MG63 (cell line): ENCODE measurements around the gene WDR62. TPM values are rescaled to one million over a fixed set of nuclear protein-coding genes. Genes with fewer than 3 reads are reported as not detected.

Experiments used
- DNase-seq: peaks from one replicate; pipeline ENCODE4 v3.0.0-alpha.2; 2020
- H3K27me3 ChIP-seq: fragments of 250-450 bp; sonication (Bioruptor Pico); 2 replicates; pipeline ENCODE4 v1.5.1; 2020; ENCODE audit warnings: mild to moderate bottlenecking, moderate library complexity
- H3K36me3 ChIP-seq: fragments of 250-450 bp; sonication (Bioruptor Pico); 2 replicates; pipeline ENCODE4 v1.5.1; 2020; ENCODE audit warnings: mild to moderate bottlenecking, moderate library complexity
- H3K4me3 ChIP-seq: fragments of 250-450 bp; sonication (Bioruptor Pico); 2 replicates; pipeline ENCODE4 v1.5.1; 2020; ENCODE audit warnings: mild to moderate bottlenecking, moderate library complexity
- H3K9me3 ChIP-seq: fragments of 250-450 bp; sonication (Bioruptor Pico); 2 replicates; pipeline ENCODE4 v1.5.1; 2020; ENCODE audit warnings: mild to moderate bottlenecking, moderate library complexity
- total RNA-seq: library from RNA; depleted of rRNA; stranded (reverse); fragments of >200 nt; shearing (Covaris generic); gene quantifications from 2 replicates; pipeline ENCODE4 v1.2.3, GENCODE V29; 2014; ENCODE audit warnings: low replicate concordance

WDR62 gene
- total RNA-seq, 1 experiment from 2014 or later = 6.1 TPM

- Histone ChIP-seq H3K27me3 (no peaks in the 10 kb centered on the region), H3K9me3 (no peaks in the 10 kb centered on the region), H3K4me3 (no peak overlapping the region), H3K36me3 (peaks cover 56% of the 10 kb centered on the region)
- no peak for DNase-seq
These were observed 36.4 kb downstream of the WDR62 start for GRCh38 chr19:36090910-36091695.

GRCh38 chr19:36092566-36092965, 37.9 kb downstream of the WDR62 start:
- H3K36me3 ChIP-seq = peaks cover 58% of the 10 kb centered on the region
- no peak for DNase-seq

GRCh38 chr19:36093146-36093662, 38.5 kb downstream of the WDR62 start:
- Histone ChIP-seq H3K9me3 (no peaks in the 10 kb centered on the region), H3K4me3 (no peak overlapping the region), H3K36me3 (peaks cover 53% of the 10 kb centered on the region), H3K27me3 (no peaks in the 10 kb centered on the region)
- DNase-seq = no peak

More at GRCh38 chr19:36092566-36092965, 37.9 kb downstream of the WDR62 start:
- Histone ChIP-seq H3K9me3 (no peaks in the 10 kb centered on the region), H3K4me3 (no peak overlapping the region), H3K27me3 (no peaks in the 10 kb centered on the region)

DNA sequence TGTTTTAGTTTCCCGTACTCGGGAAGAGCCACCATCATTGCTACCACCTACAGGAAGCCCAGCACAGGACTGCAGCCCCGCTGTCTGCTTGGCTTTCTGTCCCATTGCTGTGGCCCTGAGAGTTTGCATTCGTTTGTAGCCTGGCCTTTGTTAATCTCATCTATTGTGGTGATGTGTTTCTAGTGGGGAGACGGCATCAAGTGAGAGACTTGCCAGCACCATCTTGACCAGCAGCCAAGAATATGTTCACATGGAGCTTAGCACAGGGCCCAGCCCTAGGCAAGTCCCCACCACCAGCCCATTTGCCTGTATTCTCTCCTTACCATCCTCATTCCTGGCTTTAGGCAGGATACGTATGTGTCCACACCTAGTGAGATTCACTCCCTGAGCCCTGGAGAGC, 39.0 kb downstream of the WDR62 start:
- H3K27me3 ChIP-seq = no peaks in the 10 kb centered on the region
- no peak for DNase-seq
- H3K9me3 ChIP-seq = no peaks in the 10 kb centered on the region
- peaks cover 50% of the 10 kb centered on the region for H3K36me3 ChIP-seq
- no peak overlapping the region for H3K4me3 ChIP-seq

- Histone ChIP-seq H3K27me3 (no peaks in the 10 kb centered on the region), H3K36me3 (peaks cover 50% of the 10 kb centered on the region), H3K9me3 (no peaks in the 10 kb centered on the region), H3K4me3 (no peak overlapping the region)
- DNase-seq = no peak
These were observed 42.3 kb downstream of the WDR62 start for GRCh38 chr19:36097036-36097435.

- no peak for DNase-seq
- Histone ChIP-seq H3K36me3 (peaks cover 59% of the 10 kb centered on the region), H3K4me3 (no peak overlapping the region), H3K27me3 (no peaks in the 10 kb centered on the region), H3K9me3 (no peaks in the 10 kb centered on the region)
These were observed 44.6 kb downstream of the WDR62 start for GRCh38 chr19:36099166-36099785.

GRCh38 chr19:36100476-36100875, 45.8 kb downstream of the WDR62 start:
- Histone ChIP-seq H3K27me3 (no peaks in the 10 kb centered on the region), H3K36me3 (peaks cover 64% of the 10 kb centered on the region), H3K4me3 (no peak overlapping the region), H3K9me3 (no peaks in the 10 kb centered on the region)
- DNase-seq = no peak

DNA sequence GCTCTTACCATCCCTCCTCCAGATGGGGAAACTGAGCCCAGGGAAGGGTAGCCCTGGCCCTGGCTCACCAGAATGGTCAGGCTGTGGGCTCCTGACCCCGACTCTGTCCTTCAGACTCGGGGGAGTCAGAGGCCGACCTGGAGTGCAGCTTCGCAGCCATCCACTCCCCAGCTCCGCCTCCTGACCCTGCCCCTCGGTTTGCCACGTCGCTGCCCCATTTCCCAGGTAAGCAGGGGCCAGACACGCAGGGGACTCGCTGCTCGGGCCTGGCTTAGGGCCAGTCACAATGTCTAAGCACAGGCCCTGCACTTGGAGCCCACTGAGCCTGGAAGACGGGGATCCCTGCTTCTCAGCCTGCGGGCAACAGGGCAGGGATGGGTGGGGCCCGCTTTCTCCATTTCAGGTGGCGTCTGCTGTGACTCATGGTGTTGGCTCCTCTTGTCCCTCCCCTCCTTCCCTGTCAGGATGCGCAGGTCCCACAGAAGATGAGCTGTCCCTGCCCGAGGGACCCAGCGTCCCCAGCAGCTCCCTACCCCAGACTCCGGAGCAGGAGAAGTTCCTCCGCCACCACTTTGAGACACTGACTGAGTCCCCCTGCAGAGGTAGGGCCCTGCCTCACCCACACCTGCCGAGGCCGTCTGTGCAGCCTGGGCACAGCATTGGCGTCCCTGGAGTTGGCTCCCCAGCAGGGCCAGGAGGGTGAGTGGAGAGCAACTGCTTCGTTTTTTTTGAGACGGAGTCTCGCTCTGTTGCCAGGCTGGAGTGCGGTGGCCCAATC, 47.0 kb downstream of the WDR62 start:
- H3K27me3 ChIP-seq = no peaks in the 10 kb centered on the region

DNA sequence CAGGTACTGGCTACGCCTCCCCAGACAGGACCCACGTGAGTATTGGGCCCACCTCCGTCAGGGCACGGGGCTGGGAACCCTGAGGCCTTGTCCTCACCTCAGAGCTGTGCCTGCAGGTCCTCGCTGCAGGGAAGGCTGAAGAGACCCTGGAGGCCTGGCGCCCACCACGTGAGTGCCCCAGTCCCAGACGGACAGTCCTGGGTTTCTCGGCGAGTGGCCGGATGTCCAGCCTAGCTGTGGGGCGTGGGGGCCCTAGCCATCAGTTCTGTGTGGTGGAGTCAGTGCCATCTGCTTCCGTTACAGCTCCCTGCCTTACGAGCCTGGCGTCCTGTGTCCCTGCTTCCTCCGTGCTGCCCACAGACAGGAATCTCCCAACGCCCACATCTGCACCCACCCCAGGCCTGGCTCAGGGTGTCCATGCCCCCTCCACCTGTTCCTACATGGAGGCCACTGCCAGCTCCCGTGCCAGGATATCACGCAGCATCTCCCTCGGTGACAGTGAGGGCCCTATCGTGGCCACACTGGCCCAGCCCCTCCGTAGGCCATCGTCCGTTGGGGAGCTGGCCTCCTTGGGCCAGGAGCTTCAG, 48.4 kb downstream of the WDR62 start:
- Histone ChIP-seq H3K36me3 (peaks cover 57% of the 10 kb centered on the region), H3K9me3 (no peaks in the 10 kb centered on the region)

More for the DNA sequence above, 47.0 kb downstream of the WDR62 start:
- no peak for DNase-seq
- Histone ChIP-seq H3K9me3 (no peaks in the 10 kb centered on the region), H3K4me3 (no peak overlapping the region), H3K36me3 (peaks cover 61% of the 10 kb centered on the region)

GRCh38 chr19:36103842-36104552, 49.3 kb downstream of the WDR62 start:
- no peak for DNase-seq
- Histone ChIP-seq H3K4me3 (no peak overlapping the region), H3K36me3 (peaks cover 59% of the 10 kb centered on the region)

More for the DNA sequence above, 48.4 kb downstream of the WDR62 start:
- Histone ChIP-seq H3K27me3 (no peaks in the 10 kb centered on the region), H3K4me3 (no peak overlapping the region)
- DNase-seq = no peak

DNA sequence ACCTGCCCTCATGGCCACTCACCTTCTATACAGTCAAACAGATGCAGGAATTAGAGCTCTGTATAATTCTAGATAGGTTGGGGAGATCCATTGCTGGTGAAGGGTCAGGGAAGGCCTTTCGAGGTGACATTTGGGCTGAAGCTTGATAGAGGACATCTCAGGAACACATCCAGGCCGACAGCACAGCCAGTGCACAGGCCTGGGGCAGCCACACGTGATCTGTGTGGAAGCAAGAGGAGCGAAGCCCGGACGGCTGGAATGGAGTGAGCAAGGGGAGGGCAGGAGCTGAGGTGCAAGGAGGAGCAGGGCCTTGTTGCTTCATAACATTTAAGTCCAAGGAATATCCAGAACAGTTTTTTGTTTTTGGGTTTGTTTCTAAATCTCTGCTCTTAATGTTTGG, 51.7 kb downstream of the WDR62 start:
- Histone ChIP-seq H3K4me3 (no peak overlapping the region), H3K36me3 (peaks cover 48% of the 10 kb centered on the region), H3K9me3 (no peaks in the 10 kb centered on the region), H3K27me3 (no peaks in the 10 kb centered on the region)
- no peak for DNase-seq

More at GRCh38 chr19:36103842-36104552, 49.3 kb downstream of the WDR62 start:
- no peaks in the 10 kb centered on the region for H3K9me3 ChIP-seq
- no peaks in the 10 kb centered on the region for H3K27me3 ChIP-seq

- Histone ChIP-seq H3K9me3 (no peaks in the 10 kb centered on the region), H3K4me3 (no peak overlapping the region), H3K27me3 (no peaks in the 10 kb centered on the region), H3K36me3 (peaks cover 45% of the 10 kb centered on the region)
- DNase-seq = no peak
These were observed 52.3 kb downstream of the WDR62 start for GRCh38 chr19:36106991-36107390.

GRCh38 chr19:36108684-36109083, 54.0 kb downstream of the WDR62 start:
- no peak for DNase-seq
- peaks cover 45% of the 10 kb centered on the region for H3K36me3 ChIP-seq
- no peak overlapping the region for H3K4me3 ChIP-seq
- no peaks in the 10 kb centered on the region for H3K27me3 ChIP-seq
- H3K9me3 ChIP-seq = no peaks in the 10 kb centered on the region

DNA sequence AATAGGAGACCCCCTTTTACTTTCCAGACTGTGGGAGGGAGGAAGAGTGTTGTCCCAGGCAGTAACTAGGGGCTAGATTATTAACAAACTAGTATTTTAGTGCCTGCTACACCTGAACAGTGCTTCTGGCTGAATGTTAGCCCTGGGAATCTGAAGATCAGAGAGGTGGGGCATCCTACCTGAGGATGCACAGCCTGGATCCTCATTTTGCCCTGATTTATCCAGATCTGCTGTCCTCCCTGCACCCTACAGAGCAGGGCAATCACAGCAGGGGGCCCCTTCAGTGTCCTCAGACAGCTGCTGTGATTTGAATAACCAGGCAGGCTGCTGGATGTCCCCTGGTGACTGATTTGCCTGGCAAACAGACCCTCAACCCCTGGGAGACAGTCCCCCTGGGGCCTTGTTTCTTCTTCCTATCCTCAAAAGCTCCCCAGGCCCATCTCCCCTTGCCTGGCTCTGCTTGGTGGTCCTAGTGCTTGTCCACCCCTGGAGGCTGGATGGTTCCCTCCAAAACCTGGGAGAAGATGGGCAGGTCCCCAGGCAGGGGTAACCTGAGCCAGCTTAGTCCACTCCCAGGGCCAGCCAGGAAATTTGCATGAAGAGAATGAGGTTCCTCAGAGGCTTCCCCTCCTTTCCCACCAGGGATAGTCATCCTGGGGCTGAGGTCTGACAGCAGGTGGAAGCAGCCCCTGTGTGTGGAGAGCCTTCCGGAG, 55.9 kb downstream of the WDR62 start, which contains the start of gene OVOL3:
TSS of gene OVOL3 (plus strand) at position 657 of the 713 bp plus-strand sequence. CDS start 60 bp downstream, outside the sequence.
- H3K4me3 ChIP-seq = no peak within 1 kb of the TSS
- peaks cover 28% of the 10 kb centered on the region for H3K36me3 ChIP-seq
- no peaks in the 10 kb centered on the region for H3K9me3 ChIP-seq
- no peak for DNase-seq
- no peaks in the 10 kb centered on the region for H3K27me3 ChIP-seq

- no peak for DNase-seq
- no peaks in the 10 kb centered on the region for H3K9me3 ChIP-seq
- peaks cover 27% of the 10 kb centered on the region for H3K36me3 ChIP-seq
- no peak overlapping the region for H3K4me3 ChIP-seq
- no peaks in the 10 kb centered on the region for H3K27me3 ChIP-seq
These were observed 56.5 kb downstream of the WDR62 start for GRCh38 chr19:36111200-36111539.

GRCh38 chr19:36112678-36113077, 58.0 kb downstream of the WDR62 start:
- Histone ChIP-seq H3K36me3 (peaks cover 38% of the 10 kb centered on the region), H3K4me3 (no peak overlapping the region), H3K27me3 (no peaks in the 10 kb centered on the region), H3K9me3 (no peaks in the 10 kb centered on the region)
- DNase-seq = no peak
